OCI-LY7 (cell line): ENCODE measurements around the gene CBFA2T3. TPM values are rescaled to one million over a fixed set of nuclear protein-coding genes. Genes with fewer than 3 reads are reported as not detected.
A peak's percentile ranks its signal among the peaks of the same experiment; 100 is the strongest.

ENCODE experiments used
- BruUV-seq: library from RNA; stranded (reverse); fragments of 400-500 nt; replicated peaks from 2 replicates; lab custom pipeline; 2021; lab: Mats Ljungman, UMichigan
- CTCF ChIA-PET: fragments of 300-600 bp; sonication (Branson Sonifier 250); formaldehyde crosslinking; loops from one replicate; lab custom pipeline; 2022; ENCODE audit warnings: antibody characterized with exemption; ENCODE audit not compliant: unreplicated experiment; lab: Charles Lee
- POLR2A ChIA-PET: fragments of 300-600 bp; sonication (Branson Sonifier 250); formaldehyde crosslinking; loops from one replicate; lab custom pipeline; 2022; ENCODE audit warnings: antibody characterized with exemption; lab: Charles Lee
- DNase-seq: peaks from one replicate; pipeline ENCODE4 v3.0.0-alpha.2; 2015; ENCODE audit warnings: low spot score
- H2AFZ ChIP-seq: fragments of 200-600 bp; sonication (generic), shearing (Covaris generic); 2 replicates; pipeline ENCODE4 v1.6.1; 2014; ENCODE audit warnings: mild to moderate bottlenecking, antibody characterized with exemption, low read length, moderate library complexity
- H3K27ac ChIP-seq: fragments of 200-600 bp; sonication (generic); 2 replicates; pipeline ENCODE4 v1.5.1; 2014; ENCODE audit warnings: mixed run types, low read depth, mild to moderate bottlenecking, moderate library complexity, low read length, inconsistent platforms; ENCODE audit not compliant: poor library complexity, severe bottlenecking
- H3K36me3 ChIP-seq: fragments of 200-600 bp; sonication (generic); 2 replicates; pipeline ENCODE4 v1.6.1; 2014; ENCODE audit warnings: mild to moderate bottlenecking, antibody characterized with exemption, low read length, moderate library complexity, mixed read lengths; ENCODE audit not compliant: insufficient read depth
- H3K4me1 ChIP-seq: fragments of 200-600 bp; sonication (generic); 2 replicates; pipeline ENCODE4 v1.5.1; 2014; ENCODE audit warnings: mild to moderate bottlenecking, low read length; ENCODE audit not compliant: insufficient read depth, poor library complexity, severe bottlenecking
- H3K4me2 ChIP-seq: fragments of 200-600 bp; sonication (generic); 2 replicates; pipeline ENCODE4 v1.6.1; 2014; ENCODE audit warnings: mild to moderate bottlenecking, low read length
- H3K4me3 ChIP-seq: fragments of 200-600 bp; sonication (generic); 2 replicates; pipeline ENCODE4 v1.5.1; 2014; ENCODE audit warnings: mild to moderate bottlenecking, low read depth, low read length; ENCODE audit not compliant: poor library complexity, severe bottlenecking
- H3K79me2 ChIP-seq: fragments of 200-600 bp; sonication (generic); 2 replicates; pipeline ENCODE4 v1.6.1; 2016; ENCODE audit warnings: low read depth, mild to moderate bottlenecking, low read length, moderate library complexity, mixed read lengths; ENCODE audit not compliant: insufficient read depth
- H3K9me2 ChIP-seq: fragments of 200-600 bp; sonication (generic); 2 replicates; pipeline ENCODE4 v1.6.1; 2016; ENCODE audit warnings: mild to moderate bottlenecking, low read length, mixed read lengths; ENCODE audit not compliant: insufficient read depth
- H3K9me3 ChIP-seq: fragments of 200-600 bp; sonication (generic); 2 replicates; pipeline ENCODE4 v1.6.1; 2014; ENCODE audit warnings: mild to moderate bottlenecking, mixed run types, low read length, mixed read lengths
- H4K20me1 ChIP-seq: fragments of 200-600 bp; sonication (generic); 2 replicates; pipeline ENCODE4 v1.6.1; 2014; ENCODE audit warnings: mild to moderate bottlenecking, antibody characterized with exemption, low read length, moderate library complexity, mixed read lengths; ENCODE audit not compliant: insufficient read depth
- CTCF ChIP-seq: fragments of 200-600 bp; sonication (generic); conservative IDR thresholded peaks from 2 replicates; pipeline ENCODE4 v1.5.1; 2014; ENCODE audit warnings: mild to moderate bottlenecking, antibody characterized with exemption, low read length, moderate library complexity, mixed read lengths
- EZH2phosphoT487 ChIP-seq: fragments of 200-600 bp; sonication (generic); IDR thresholded peaks from 2 replicates; pipeline ENCODE4 v1.6.1; 2018; ENCODE audit warnings: low read depth, borderline replicate concordance, mild to moderate bottlenecking, mixed run types, antibody characterized with exemption, low read length, moderate library complexity, mixed read lengths
- intact Hi-C: fragments of 100-400 bp; cut with micrococcal nuclease; formaldehyde crosslinking; loops from one replicate; pipeline ENCODE4 v1.10.0; 2022; ENCODE audit not compliant: unreplicated experiment
- total RNA-seq, 2 experiments: library from RNA; depleted of rRNA in 1 of 2; stranded (reverse); fragments of >200 nt in 1 of 2; shearing (Covaris generic) in 1 of 2; gene quantifications; 2 replicates each; pipeline ENCODE4 v1.2.3, GENCODE V29; 2014 to 2022

CBFA2T3 gene
- total RNA-seq, 2 experiments from 2014 or later: 1.1 to 48.0 TPM

GRCh38 chr16:88970539-88971065, 6.4 kb downstream of the CBFA2T3 start:
- no peaks in the 10 kb centered on the region for H3K79me2 ChIP-seq
- H3K9me3 ChIP-seq: no peaks in the 10 kb centered on the region
- ChIA-PET POLR2A (interaction anchor here (0.7 kb wide), 1 partner anchor 900 kb away, joined by 3 read pairs; no protein-coding TSS in a partner anchor), CTCF (no interaction called here)
- H3K4me1 ChIP-seq: peaks cover 100% of the 10 kb centered on the region
- intact Hi-C loops: no loop called here
- H3K4me2 ChIP-seq: peak overlapping the region; percentile 75
- TF ChIP-seq EZH2phosphoT487: no peak
- no peak for TF ChIP-seq CTCF
- peak; percentile 46 for DNase-seq
- H3K4me3 ChIP-seq: peak overlapping the region; percentile 60
- no peak overlapping the region for H2AFZ ChIP-seq
- H4K20me1 ChIP-seq: no peaks in the 10 kb centered on the region
- H3K9me2 ChIP-seq: no peaks in the 10 kb centered on the region
- no peaks in the 10 kb centered on the region for H3K36me3 ChIP-seq
- H3K27ac ChIP-seq: peak overlapping the region; percentile 92
- no TSS peak for BruUV-seq

- H4K20me1 ChIP-seq: no peaks in the 10 kb centered on the region
- H2AFZ ChIP-seq: no peak overlapping the region
- ChIA-PET CTCF (no interaction called here), POLR2A (no interaction called here)
- H3K4me3 ChIP-seq: peak overlapping the region; percentile 60
- H3K4me1 ChIP-seq: peaks cover 100% of the 10 kb centered on the region
- H3K36me3 ChIP-seq: no peaks in the 10 kb centered on the region
- H3K27ac ChIP-seq: peak overlapping the region; percentile 92
- peak overlapping the region; percentile 75 for H3K4me2 ChIP-seq
- no peaks in the 10 kb centered on the region for H3K79me2 ChIP-seq
- intact Hi-C loops: no loop called here
- H3K9me3 ChIP-seq: no peaks in the 10 kb centered on the region
- no peaks in the 10 kb centered on the region for H3K9me2 ChIP-seq
- peak; percentile 48 for DNase-seq
- TF ChIP-seq CTCF (no peak), EZH2phosphoT487 (no peak)
- no TSS peak for BruUV-seq
These were observed 7.0 kb downstream of the CBFA2T3 start for GRCh38 chr16:88970050-88970449.

GRCh38 chr16:88969361-88969831, 7.6 kb downstream of the CBFA2T3 start:
- H3K36me3 ChIP-seq: no peaks in the 10 kb centered on the region
- no peak overlapping the region for H2AFZ ChIP-seq
- peak overlapping the region; percentile 60 for H3K4me3 ChIP-seq
- ChIA-PET CTCF (interaction anchor here (0.7 kb wide), 1 partner anchor 129 kb away, joined by 3 read pairs; no protein-coding TSS in a partner anchor), POLR2A (interaction anchor here (2.0 kb wide), 1 partner anchor 8 kb away, joined by 11 read pairs; the partner anchor contains the start of gene CBFA2T3)
- no peak for TF ChIP-seq CTCF
- no peak for TF ChIP-seq EZH2phosphoT487
- no peaks in the 10 kb centered on the region for H4K20me1 ChIP-seq
- BruUV-seq: no TSS peak
- H3K4me1 ChIP-seq: peaks cover 94% of the 10 kb centered on the region
- no peaks in the 10 kb centered on the region for H3K9me2 ChIP-seq
- H3K27ac ChIP-seq: peak overlapping the region; percentile 92
- no peaks in the 10 kb centered on the region for H3K9me3 ChIP-seq
- peak overlapping the region; percentile 75 for H3K4me2 ChIP-seq
- intact Hi-C loops: loop anchor here (5.0 to 10.0 kb wide), 3 partner anchors 112 to 1267 kb away; partner anchors contain the start of genes GALNS and TRAPPC2L
- H3K79me2 ChIP-seq: no peaks in the 10 kb centered on the region
- DNase-seq: peak; percentile 39
